ENCODE data around the gene TTC9C. TPM values are rescaled to one million over a fixed set of nuclear protein-coding genes. Genes with fewer than 3 reads are reported as not detected.
A peak's percentile ranks its signal among the peaks of the same experiment; 100 is the strongest.

The TTC9C gene
- total RNA-seq, 1 experiment from 2014 or later: 71.4 TPM

- H3K4me1 ChIP-seq (replicated peaks; ENCODE audit: insufficient read depth): peaks cover 36% of the 10 kb centered on the region
- peak overlapping the region; percentile 87 for H3K27ac ChIP-seq
- peaks cover 69% of the 10 kb centered on the region for H3F3A ChIP-seq (ENCODE audit: insufficient read depth, low read depth)
- H2AFZ ChIP-seq: peak overlapping the region; percentile 90
- no peaks in the 10 kb centered on the region for H3K9me2 ChIP-seq (ENCODE audit: insufficient read depth)
- H4K20me1 ChIP-seq (ENCODE audit: insufficient read depth): no peaks in the 10 kb centered on the region
- H3K36me3 ChIP-seq (ENCODE audit: low read depth): peaks cover 16% of the 10 kb centered on the region
- H3K79me2 ChIP-seq (ENCODE audit: low read depth): peaks cover 12% of the 10 kb centered on the region
- TF ChIP-seq CTCF (conservative IDR thresholded peaks at IDR 0.05) (peak; percentile 29; the same call in 1 of the 2 replicates), EZH2 (IDR thresholded peaks at IDR 0.05; ENCODE audit: low read depth) (no peak)
- H3K9me3 ChIP-seq (ENCODE audit: insufficient read depth, low read depth): no peaks in the 10 kb centered on the region
- POLR2A ChIA-PET (ENCODE audit: unreplicated experiment): interaction anchor here (0.5 to 0.8 kb wide), 5 partner anchors 30 to 118 kb away, joined by 3 to 10 read pairs (median 3); partner anchors contain the start of genes B3GAT3 and ZBTB3
- H3K4me2 ChIP-seq: peak overlapping the region; percentile 69
- CTCF ChIA-PET: interaction anchor here (0.6 kb wide), 1 partner anchor 88 kb away, joined by 5 read pairs; no protein-coding TSS in a partner anchor
- DNase-seq: peak; percentile 94 to 95
- BruUV-seq (replicated peaks): no TSS peak
- H3K4me3 ChIP-seq: peak overlapping the region; percentile 54
- no peaks in the 10 kb centered on the region for H3K27me3 ChIP-seq (ENCODE audit: insufficient read depth, low read depth)
- intact Hi-C loops (cut with micrococcal nuclease; ENCODE audit: unreplicated experiment): loop anchor here (2.0 to 5.0 kb wide), 3 partner anchors 45 to 133 kb away; partner anchors contain the start of genes EML3, ROM1 and ZBTB3
Measured at GRCh38 chr11:62709247-62710000, 18.9 kb upstream of the TTC9C start.

DNA sequence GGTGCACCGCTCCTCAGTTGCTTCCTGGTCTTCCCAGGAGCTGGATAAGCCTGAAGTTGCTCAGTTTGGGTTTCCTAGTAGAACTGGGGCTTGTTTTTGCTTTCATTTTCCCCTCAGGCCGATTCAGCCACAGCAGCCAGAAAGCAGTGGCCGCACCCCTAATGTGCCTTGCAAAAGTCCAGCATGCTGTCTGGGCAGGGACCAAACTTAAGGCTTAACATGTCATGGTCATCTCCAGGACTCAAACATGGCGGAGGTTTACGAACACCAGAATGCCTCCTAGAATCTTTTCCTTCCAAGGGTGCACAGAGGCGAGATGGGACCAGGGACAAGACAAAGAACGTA lies 18.3 kb upstream of the TTC9C start:
- ChIA-PET POLR2A (ENCODE audit: unreplicated experiment) (interaction anchor here (0.6 kb wide), 2 partner anchors 44 to 88 kb away, joined by 5 to 10 read pairs; partner anchors contain the start of genes B3GAT3 and ZBTB3), CTCF (interaction anchor here (0.6 kb wide), 1 partner anchor 87 kb away, joined by 5 read pairs; no protein-coding TSS in a partner anchor)
- no peaks in the 10 kb centered on the region for H4K20me1 ChIP-seq (ENCODE audit: insufficient read depth)
- TSS peak; percentile 79 for BruUV-seq (replicated peaks)
- no peak for DNase-seq
- H2AFZ ChIP-seq: peak overlapping the region; percentile 90
- no peaks in the 10 kb centered on the region for H3K27me3 ChIP-seq (ENCODE audit: insufficient read depth, low read depth)
- TF ChIP-seq CTCF (conservative IDR thresholded peaks at IDR 0.05) (peak; percentile 21; the same call in 1 of the 2 replicates), EZH2 (IDR thresholded peaks at IDR 0.05; ENCODE audit: low read depth) (no peak)
- H3K4me3 ChIP-seq: peak overlapping the region; percentile 54
- H3F3A ChIP-seq (ENCODE audit: insufficient read depth, low read depth): peaks cover 70% of the 10 kb centered on the region
- peaks cover 31% of the 10 kb centered on the region for H3K4me1 ChIP-seq (replicated peaks; ENCODE audit: insufficient read depth)
- no peaks in the 10 kb centered on the region for H3K9me3 ChIP-seq (ENCODE audit: insufficient read depth, low read depth)
- H3K4me2 ChIP-seq: peak overlapping the region; percentile 69
- H3K9me2 ChIP-seq (ENCODE audit: insufficient read depth): no peaks in the 10 kb centered on the region
- peaks cover 7% of the 10 kb centered on the region for H3K79me2 ChIP-seq (ENCODE audit: low read depth)
- H3K27ac ChIP-seq: peak overlapping the region; percentile 87
- peaks cover 20% of the 10 kb centered on the region for H3K36me3 ChIP-seq (ENCODE audit: low read depth)
- intact Hi-C loops (cut with micrococcal nuclease; ENCODE audit: unreplicated experiment): no loop called here

DNA sequence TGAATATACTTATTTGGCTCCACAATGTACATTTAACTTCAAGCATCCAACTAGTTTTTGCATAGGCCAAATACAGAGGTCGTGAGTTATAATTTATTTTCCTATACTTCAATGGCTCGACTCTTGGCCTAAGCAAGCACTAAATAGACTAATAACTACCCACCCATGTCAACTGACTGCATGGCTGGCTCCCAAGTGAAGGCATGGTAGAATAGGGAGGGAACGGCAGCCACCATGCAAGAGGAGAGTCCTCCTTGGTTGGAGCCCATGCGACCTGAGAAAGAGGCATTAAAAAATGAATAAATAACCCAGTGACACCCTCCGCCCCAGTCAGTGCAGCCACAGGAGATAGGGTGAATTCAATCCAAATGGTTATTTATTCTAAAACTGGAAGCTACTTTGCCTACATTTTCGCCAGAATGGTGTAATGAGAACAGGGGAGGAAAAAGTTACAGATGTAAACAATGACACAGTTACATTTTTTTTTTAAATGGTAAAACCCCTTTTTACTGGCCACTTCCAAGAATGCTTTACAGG lies 15.9 kb upstream of the TTC9C start:
- H3K9me2 ChIP-seq (ENCODE audit: insufficient read depth): no peaks in the 10 kb centered on the region
- CTCF ChIA-PET: interaction anchor here (0.6 kb wide), 1 partner anchor 120 kb away, joined by 8 read pairs; no protein-coding TSS in a partner anchor
- no peaks in the 10 kb centered on the region for H4K20me1 ChIP-seq (ENCODE audit: insufficient read depth)
- BruUV-seq (replicated peaks): no TSS peak
- H3K4me1 ChIP-seq (replicated peaks; ENCODE audit: insufficient read depth): peaks cover 22% of the 10 kb centered on the region
- H3K36me3 ChIP-seq (ENCODE audit: low read depth): peaks cover 41% of the 10 kb centered on the region
- peaks cover 19% of the 10 kb centered on the region for H3K79me2 ChIP-seq (ENCODE audit: low read depth)
- H3F3A ChIP-seq (ENCODE audit: insufficient read depth, low read depth): peaks cover 62% of the 10 kb centered on the region
- POLR2A ChIA-PET (ENCODE audit: unreplicated experiment): no interaction called here
- H2AFZ ChIP-seq: no peak overlapping the region
- H3K4me3 ChIP-seq: no peak overlapping the region
- peak overlapping the region; percentile 42; the same call in 1 of the 2 replicates for H3K27ac ChIP-seq
- no peak for TF ChIP-seq CTCF (conservative IDR thresholded peaks at IDR 0.05)
- intact Hi-C loops (cut with micrococcal nuclease; ENCODE audit: unreplicated experiment): no loop called here
- no peaks in the 10 kb centered on the region for H3K27me3 ChIP-seq (ENCODE audit: insufficient read depth, low read depth)
- H3K9me3 ChIP-seq (ENCODE audit: insufficient read depth, low read depth): no peaks in the 10 kb centered on the region
- DNase-seq: no peak
- H3K4me2 ChIP-seq: no peak overlapping the region

Data from PC-9 (cell line).